ENCODE measurements around the gene LLGL2. TPM values are rescaled to one million over a fixed set of nuclear protein-coding genes. Genes with fewer than 3 reads are reported as not detected.

Gene LLGL2, protein sequence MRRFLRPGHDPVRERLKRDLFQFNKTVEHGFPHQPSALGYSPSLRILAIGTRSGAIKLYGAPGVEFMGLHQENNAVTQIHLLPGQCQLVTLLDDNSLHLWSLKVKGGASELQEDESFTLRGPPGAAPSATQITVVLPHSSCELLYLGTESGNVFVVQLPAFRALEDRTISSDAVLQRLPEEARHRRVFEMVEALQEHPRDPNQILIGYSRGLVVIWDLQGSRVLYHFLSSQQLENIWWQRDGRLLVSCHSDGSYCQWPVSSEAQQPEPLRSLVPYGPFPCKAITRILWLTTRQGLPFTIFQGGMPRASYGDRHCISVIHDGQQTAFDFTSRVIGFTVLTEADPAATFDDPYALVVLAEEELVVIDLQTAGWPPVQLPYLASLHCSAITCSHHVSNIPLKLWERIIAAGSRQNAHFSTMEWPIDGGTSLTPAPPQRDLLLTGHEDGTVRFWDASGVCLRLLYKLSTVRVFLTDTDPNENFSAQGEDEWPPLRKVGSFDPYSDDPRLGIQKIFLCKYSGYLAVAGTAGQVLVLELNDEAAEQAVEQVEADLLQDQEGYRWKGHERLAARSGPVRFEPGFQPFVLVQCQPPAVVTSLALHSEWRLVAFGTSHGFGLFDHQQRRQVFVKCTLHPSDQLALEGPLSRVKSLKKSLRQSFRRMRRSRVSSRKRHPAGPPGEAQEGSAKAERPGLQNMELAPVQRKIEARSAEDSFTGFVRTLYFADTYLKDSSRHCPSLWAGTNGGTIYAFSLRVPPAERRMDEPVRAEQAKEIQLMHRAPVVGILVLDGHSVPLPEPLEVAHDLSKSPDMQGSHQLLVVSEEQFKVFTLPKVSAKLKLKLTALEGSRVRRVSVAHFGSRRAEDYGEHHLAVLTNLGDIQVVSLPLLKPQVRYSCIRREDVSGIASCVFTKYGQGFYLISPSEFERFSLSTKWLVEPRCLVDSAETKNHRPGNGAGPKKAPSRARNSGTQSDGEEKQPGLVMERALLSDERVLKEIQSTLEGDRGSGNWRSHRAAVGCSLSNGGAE
- total RNA-seq = 39.7 and 40.6 TPM in 2 replicates
- 20.6 TPM for total RNA-seq (2013)
- polyA plus RNA-seq = 35.3 and 52.0 TPM in 2 replicates
- 29.5 and 33.7 TPM in 2 replicates for polyA minus RNA-seq

DNA sequence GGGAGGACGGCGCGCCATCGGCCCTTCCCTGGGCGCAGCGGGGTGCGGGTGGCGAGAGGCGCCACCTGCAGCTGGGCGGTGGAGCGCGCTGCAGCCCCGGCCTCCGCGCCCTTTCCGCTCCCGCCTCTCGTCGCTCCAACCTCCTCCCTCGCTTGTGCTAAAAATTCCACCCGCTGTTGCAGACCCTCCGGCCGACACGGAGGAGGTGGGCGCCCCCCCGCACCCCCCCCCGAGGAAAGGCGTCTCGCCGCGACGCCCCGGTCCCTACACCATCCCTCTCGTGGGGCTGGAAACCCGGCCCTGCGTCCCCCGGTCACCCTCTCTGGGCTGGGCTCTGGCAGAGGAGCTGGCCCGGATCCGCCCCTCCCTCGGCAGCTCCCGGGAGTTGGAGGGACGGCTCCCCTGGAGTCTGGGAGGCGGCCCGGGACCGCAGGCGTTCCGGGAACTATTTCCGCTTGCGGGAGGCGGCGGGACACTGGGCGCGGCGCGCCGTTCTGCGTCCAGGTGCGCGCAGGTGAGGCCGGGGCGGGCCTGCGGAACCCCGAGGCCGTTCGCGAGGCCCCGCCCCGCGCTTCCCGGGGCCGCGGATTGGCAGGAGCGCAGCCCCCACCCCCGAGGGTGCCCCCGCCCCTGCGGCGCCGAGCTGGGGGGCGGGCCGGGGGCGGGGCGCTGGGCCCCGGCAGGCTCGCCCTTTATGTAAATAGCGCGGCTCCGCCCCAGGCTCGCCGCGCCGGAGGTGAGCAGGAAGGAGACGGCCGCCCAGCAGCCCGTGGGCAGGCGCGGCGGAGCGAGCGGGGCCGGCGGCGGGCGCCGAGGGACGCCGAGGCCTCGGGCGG is at the start of gene LLGL2:
TSS of gene LLGL2 (plus strand) at position 728 of the 836 bp plus-strand sequence. CDS start 17,730 bp downstream, outside the sequence.
- Mint-ChIP-seq H3K27ac (no peak within 1 kb of the TSS), H3K9me3 (ENCODE audit: insufficient read depth) (no peaks in the 10 kb centered on the region), H3K4me1 (peaks cover 14% of the 10 kb centered on the region), H3K27me3 (no peaks in the 10 kb centered on the region), H3K4me3 (peak within 1 kb of the TSS; percentile 89)
- peak within 1 kb of the TSS; percentile 35 to 80 (median 74) for H3K4me3 ChIP-seq (ENCODE audit: control extremely low read depth in 1 of 5, extremely low read depth in 1 of 5, insufficient read depth in 1 of 5, low read depth in 2 of 5, low read length in 4 of 5)
- peaks cover 17% of the 10 kb centered on the region for H3K79me2 ChIP-seq (ENCODE audit: control insufficient read depth, insufficient read depth, low read length)
- ChIA-PET POLR2A (interaction anchor here (0.5 to 1.6 kb wide), 4 partner anchors 9 to 261 kb away, joined by 3 to 22 read pairs (median 4); partner anchors contain the start of gene TSEN54), CTCF (interaction anchor here (0.7 to 2.2 kb wide), 10 partner anchors 8 to 255 kb away, joined by 3 to 24 read pairs (median 4); partner anchors contain the start of genes MIF4GD and TSEN54)
- H2AFZ ChIP-seq (ENCODE audit: insufficient read depth, low read depth, low read length, poor library complexity, severe bottlenecking) = peak within 1 kb of the TSS; percentile 95
- H3K36me3 ChIP-seq (replicated peaks in 1 of 2; ENCODE audit: control extremely low read depth in 1 of 2, control insufficient read depth in 1 of 2, extremely low read depth in 1 of 2, insufficient read depth in 2 of 2, low read length in 1 of 2) = no peaks in the 10 kb centered on the region
- ATAC-seq (ENCODE audit: low read depth) (peak; percentile 92), DNase-seq (peak; percentile 92)
- H4K20me1 ChIP-seq (ENCODE audit: control insufficient read depth, insufficient read depth, low read length, poor library complexity, severe bottlenecking) = peaks cover 7% of the 10 kb centered on the region
- peak within 1 kb of the TSS; percentile 98 for H3K4me2 ChIP-seq (replicated peaks; ENCODE audit: low read depth, low read length, poor library complexity, severe bottlenecking)
- no peaks in the 10 kb centered on the region for H3K9me3 ChIP-seq (ENCODE audit: control extremely low read depth in 1 of 3, control insufficient read depth in 2 of 3, insufficient read depth in 1 of 3, low read length in 2 of 3)
- H3K27me3 ChIP-seq (replicated peaks in 1 of 4; ENCODE audit: control extremely low read depth in 1 of 4, control insufficient read depth in 3 of 4, insufficient read depth in 4 of 4, low read length in 3 of 4) = peaks cover 0 to 7% (median 0%) of the 10 kb centered on the region in 4 experiments
- H3K4me1 ChIP-seq (ENCODE audit: control insufficient read depth in 2 of 2, insufficient read depth in 2 of 2, low read length in 2 of 2) = peaks cover 15 to 18% of the 10 kb centered on the region in 2 donors
- intact Hi-C loops (cut with micrococcal nuclease) = loop anchor here (1.0 to 2.0 kb wide), 7 partner anchors 9 to 236 kb away; partner anchors contain the start of genes SLC25A19, TMEM94 and TSEN54
- peak within 1 kb of the TSS; percentile 88 for H3K9ac ChIP-seq (ENCODE audit: low read length)
- H3K27ac ChIP-seq (ENCODE audit: low read length in 2 of 2) = peak within 1 kb of the TSS in 1 of 2 donors; percentile 24
- TF ChIP-seq EZH2 (IDR thresholded peaks at IDR 0.05; ENCODE audit: borderline replicate concordance, insufficient read depth, low read depth, low read length, poor library complexity, severe bottlenecking) = no peak
- TF ChIP-seq, protein P1, sequence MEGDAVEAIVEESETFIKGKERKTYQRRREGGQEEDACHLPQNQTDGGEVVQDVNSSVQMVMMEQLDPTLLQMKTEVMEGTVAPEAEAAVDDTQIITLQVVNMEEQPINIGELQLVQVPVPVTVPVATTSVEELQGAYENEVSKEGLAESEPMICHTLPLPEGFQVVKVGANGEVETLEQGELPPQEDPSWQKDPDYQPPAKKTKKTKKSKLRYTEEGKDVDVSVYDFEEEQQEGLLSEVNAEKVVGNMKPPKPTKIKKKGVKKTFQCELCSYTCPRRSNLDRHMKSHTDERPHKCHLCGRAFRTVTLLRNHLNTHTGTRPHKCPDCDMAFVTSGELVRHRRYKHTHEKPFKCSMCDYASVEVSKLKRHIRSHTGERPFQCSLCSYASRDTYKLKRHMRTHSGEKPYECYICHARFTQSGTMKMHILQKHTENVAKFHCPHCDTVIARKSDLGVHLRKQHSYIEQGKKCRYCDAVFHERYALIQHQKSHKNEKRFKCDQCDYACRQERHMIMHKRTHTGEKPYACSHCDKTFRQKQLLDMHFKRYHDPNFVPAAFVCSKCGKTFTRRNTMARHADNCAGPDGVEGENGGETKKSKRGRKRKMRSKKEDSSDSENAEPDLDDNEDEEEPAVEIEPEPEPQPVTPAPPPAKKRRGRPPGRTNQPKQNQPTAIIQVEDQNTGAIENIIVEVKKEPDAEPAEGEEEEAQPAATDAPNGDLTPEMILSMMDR (IDR thresholded peaks at IDR 0.05) = peak; percentile 47
- under 1% methylated on average over 104 of the region's 108 CpGs for WGBS (ENCODE audit: insufficient coverage)
